Sigmoid colon (tissue), 7 donors: ENCODE data around the gene HOXD8. TPM values are rescaled to one million over a fixed set of nuclear protein-coding genes. Genes with fewer than 3 reads are reported as not detected.

Experiments used
- DNase-seq: peaks from one replicate; pipeline ENCODE4 v3.0.0-alpha.2; 2019
- H3K27ac ChIP-seq, 4 donors: fragments of 200-600 bp; sonication (generic); one replicate each; pipeline ENCODE4 v1.5.1; 2016 to 2019; ENCODE audit warnings: mild to moderate bottlenecking in 1 of 4
- H3K27me3 ChIP-seq, 3 donors: fragments of 200-600 bp; sonication (generic); one replicate each; pipeline ENCODE4 v1.5.1; 2019; ENCODE audit warnings: mild to moderate bottlenecking in 1 of 3
- H3K36me3 ChIP-seq, 4 donors: fragments of 200-600 bp; sonication (generic); one replicate each; pipeline ENCODE4 v1.5.1; 2016 to 2019
- H3K4me1 ChIP-seq, 4 donors: fragments of 200-600 bp; sonication (generic); one replicate each; pipeline ENCODE4 v1.5.1; 2017 to 2019
- H3K4me3 ChIP-seq, 4 donors: fragments of 200-600 bp; sonication (generic); one replicate each; pipeline ENCODE4 v1.5.1; 2017 to 2019; ENCODE audit warnings: mild to moderate bottlenecking in 2 of 4, moderate library complexity in 1 of 4
- H3K9me3 ChIP-seq, 4 donors: fragments of 200-600 bp in 3 of 4; sonication (generic) in 3 of 4; one replicate each; pipeline versions ENCODE4 v1.5.1 to v1.6.1; 2013 to 2019
- CTCF ChIP-seq, 4 experiments: fragments of 450-650 bp in 3 of 4; fragments of 200-600 bp in 1 of 4; IDR thresholded peaks; one replicate each; pipeline ENCODE4 v1.5.1; 2016 to 2019; ENCODE audit warnings: antibody characterized with exemption in 4 of 4, mild to moderate bottlenecking in 3 of 4, moderate library complexity in 2 of 4
- EP300 ChIP-seq, 4 donors: sonication (generic); formaldehyde crosslinking; IDR thresholded peaks; one replicate each; pipeline ENCODE4 v1.6.1; 2017; ENCODE audit warnings: antibody characterized with exemption in 4 of 4
- POLR2A ChIP-seq, 2 donors: fragments of 450-650 bp; IDR thresholded peaks; one replicate each; pipeline ENCODE4 v1.6.1; 2016; ENCODE audit warnings: antibody characterized with exemption in 2 of 2, mild to moderate bottlenecking in 2 of 2, moderate library complexity in 2 of 2
- POLR2AphosphoS5 ChIP-seq, 4 donors: sonication (generic); formaldehyde crosslinking; IDR thresholded peaks; one replicate each; pipeline ENCODE4 v1.6.1; 2017; ENCODE audit warnings: antibody characterized with exemption in 4 of 4
- WGBS, 2 donors: extraction: QIAGEN DNeasy Blood & Tissue Kit; methylation state at CpG; one replicate each; pipeline ENCODE4 v1.1.7; 2013; 5-methylcytosine and 5-hydroxymethylcytosine counted together
- intact Hi-C: fragments of 100-400 bp; cut with DNase I; formaldehyde crosslinking; loops from one replicate; pipeline ENCODE4 v1.15.1; 2023
- polyA plus RNA-seq, 3 donors: library from polyadenylated mRNA; stranded (reverse); fragments of 200-250 nt; gene quantifications; one replicate each; pipeline ENCODE4 v1.2.3, GENCODE V29; 2013
- total RNA-seq, 4 donors: library from RNA; depleted of rRNA; stranded (reverse); fragments of >200 nt; gene quantifications; one replicate each; pipeline ENCODE4 v1.1.0, GENCODE V29; 2016
- donor health status: healthy with polysubstance abuse.
- donor health status: Bipolar disorder and iron deficiency.
- donor health status: healthy.

Gene HOXD8
- total and polyA plus RNA-seq, 7 donors = 2.5 to 19.7 (median 10.8) TPM

- WGBS, 2 donors = 21 to 41% methylated on average over 25 of the region's 25 CpGs
- peak overlapping the region; percentile 59 to 65 (median 60) for H3K4me3 ChIP-seq
- peaks cover 0 to 82% (median 13%) of the 10 kb centered on the region in 3 donors for H3K27me3 ChIP-seq
These were observed 24.3 kb upstream of the HOXD8 start for GRCh38 chr2:176105078-176105729.

GRCh38 chr2:176105730-176106580 is 23.6 kb upstream of the HOXD8 start:
- no peak for TF ChIP-seq CTCF (IDR thresholded peaks at IDR 0.05)
- TF ChIP-seq POLR2A (IDR thresholded peaks at IDR 0.05) = no peak
- no peak for TF ChIP-seq POLR2AphosphoS5 (IDR thresholded peaks at IDR 0.05)
- TF ChIP-seq EP300 (IDR thresholded peaks at IDR 0.05) = no peak
- Histone ChIP-seq H3K9me3 (no peaks in the 10 kb centered on the region), H3K4me3 (peak overlapping the region; percentile 59 to 65 (median 60)), H3K4me1 (peaks cover 0 to 56% (median 44%) of the 10 kb centered on the region in 4 donors), H3K27me3 (peaks cover 0 to 80% (median 6%) of the 10 kb centered on the region in 3 donors), H3K27ac (peak overlapping the region in 3 of 4 donors; percentile 92 to 96 (median 95)), H3K36me3 (peaks cover 0 to 18% (median 0%) of the 10 kb centered on the region in 4 donors)
- 27 to 49% methylated on average over 25 of the region's 25 CpGs for WGBS, 2 donors
- DNase-seq = peak; percentile 66
- intact Hi-C loops = no loop called here

More at GRCh38 chr2:176105078-176105729, 24.3 kb upstream of the HOXD8 start:
- intact Hi-C loops = no loop called here
- TF ChIP-seq POLR2A (IDR thresholded peaks at IDR 0.05) = peak; percentile 34 to 37
- peak; percentile 55 to 77 (median 70) for TF ChIP-seq POLR2AphosphoS5 (IDR thresholded peaks at IDR 0.05)
- no peak for TF ChIP-seq EP300 (IDR thresholded peaks at IDR 0.05)
- DNase-seq = peak; percentile 74
- Histone ChIP-seq H3K27ac (peak overlapping the region in 3 of 4 donors; percentile 92 to 96 (median 95)), H3K9me3 (no peaks in the 10 kb centered on the region), H3K36me3 (peaks cover 0 to 12% (median 0%) of the 10 kb centered on the region in 4 donors), H3K4me1 (peaks cover 0 to 58% (median 44%) of the 10 kb centered on the region in 4 donors)

- H3K36me3 ChIP-seq = peaks cover 0 to 18% (median 0%) of the 10 kb centered on the region in 4 donors
- H3K4me3 ChIP-seq = peak within 1 kb of the TSS; percentile 59 to 65 (median 60)
- intact Hi-C loops = no loop called here
- peak within 1 kb of the TSS in 3 of 4 donors; percentile 92 to 96 (median 95) for H3K27ac ChIP-seq
- DNase-seq = peak; percentile 92
- peaks cover 0 to 75% (median 6%) of the 10 kb centered on the region in 3 donors for H3K27me3 ChIP-seq
- peak in 1 of 4 donors; percentile 7 for TF ChIP-seq EP300 (IDR thresholded peaks at IDR 0.05)
- TF ChIP-seq POLR2A (IDR thresholded peaks at IDR 0.05) = peak; percentile 8 to 68
- peak; percentile 60 to 78 (median 66) for TF ChIP-seq POLR2AphosphoS5 (IDR thresholded peaks at IDR 0.05)
- TF ChIP-seq CTCF (IDR thresholded peaks at IDR 0.05) = no peak
- WGBS, 2 donors = 2 to 5% methylated on average over 85 of the region's 85 CpGs
- H3K9me3 ChIP-seq = no peaks in the 10 kb centered on the region
- peaks cover 0 to 65% (median 47%) of the 10 kb centered on the region in 4 donors for H3K4me1 ChIP-seq
These were observed 22.6 kb upstream of the HOXD8 start, which contains the start of gene HOXD11 for GRCh38 chr2:176106581-176107539. Gene HOXD11, plus strand, starts transcription at chr2:176107280. Its CDS starts 76 bp downstream, at chr2:176107356.

- Histone ChIP-seq H3K27ac (peak overlapping the region in 3 of 4 donors; percentile 92 to 96 (median 95)), H3K4me3 (peak overlapping the region; percentile 51 to 65 (median 60)), H3K9me3 (no peaks in the 10 kb centered on the region), H3K27me3 (peaks cover 0 to 76% (median 6%) of the 10 kb centered on the region in 3 donors), H3K36me3 (peaks cover 0 to 18% (median 0%) of the 10 kb centered on the region in 4 donors), H3K4me1 (peaks cover 0 to 74% (median 54%) of the 10 kb centered on the region in 4 donors)
- DNase-seq = peak; percentile 64
- WGBS, 2 donors = 3% methylated on average over 59 of the region's 59 CpGs
- intact Hi-C loops = no loop called here
- TF ChIP-seq EP300 (IDR thresholded peaks at IDR 0.05) (no peak), CTCF (IDR thresholded peaks at IDR 0.05) (no peak), POLR2A (IDR thresholded peaks at IDR 0.05) (no peak), POLR2AphosphoS5 (IDR thresholded peaks at IDR 0.05) (no peak)
These were observed 21.7 kb upstream of the HOXD8 start for GRCh38 chr2:176107731-176108181.
